ENCODE data around the gene PLA2G12A.

The PLA2G12A gene

DNA sequence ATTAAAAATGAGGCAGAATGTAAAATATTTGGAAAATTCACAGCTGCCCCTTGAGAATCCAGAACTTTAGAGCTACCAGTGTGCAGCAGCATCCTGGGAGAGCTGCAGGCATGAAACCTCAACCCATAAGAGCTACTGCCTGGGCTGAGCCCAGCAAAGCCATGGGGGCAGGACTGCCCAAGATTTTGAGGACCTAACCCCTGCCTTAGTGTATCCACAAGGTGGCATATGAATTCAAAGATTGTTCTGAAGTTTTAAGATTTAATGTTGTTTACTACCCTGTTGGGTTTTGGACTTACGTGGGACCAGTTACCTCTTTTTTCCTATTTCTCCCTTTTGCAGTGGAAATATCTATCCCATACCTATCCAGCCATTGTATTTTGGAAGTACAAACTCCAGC lies 53.0 kb downstream of the PLA2G12A start:
- no peak for TF ChIP-seq YY1 (IDR thresholded peaks at IDR 0.05; ENCODE audit: insufficient read depth, insufficient read length)
- no peak for TF ChIP-seq ZNF274 (IDR thresholded peaks at IDR 0.05; ENCODE audit: low read depth, low read length)
- no peak for TF ChIP-seq SUZ12 (IDR thresholded peaks at IDR 0.05; ENCODE audit: extremely low read depth, insufficient read depth, insufficient read length)
- no peak overlapping the region for H3K9ac ChIP-seq (ENCODE audit: insufficient read length, low read depth)
- no peak for DNase-seq (ENCODE audit: low read depth, low spot score)
- H3K36me3 ChIP-seq (ENCODE audit: insufficient read depth, insufficient read length, low read length), result no peaks in the 10 kb centered on the region
- no peaks in the 10 kb centered on the region for H3K4me1 ChIP-seq (ENCODE audit: insufficient read depth, insufficient read length)
- peaks cover 16% of the 10 kb centered on the region; the same call in 1 of the 2 replicates for H3K9me3 ChIP-seq (ENCODE audit: insufficient read depth, low read length)
- no peak overlapping the region for H3K4me3 ChIP-seq (ENCODE audit: insufficient read length, low read depth)
- H3K27me3 ChIP-seq (ENCODE audit: insufficient read depth, insufficient read length), result no peaks in the 10 kb centered on the region

DNA sequence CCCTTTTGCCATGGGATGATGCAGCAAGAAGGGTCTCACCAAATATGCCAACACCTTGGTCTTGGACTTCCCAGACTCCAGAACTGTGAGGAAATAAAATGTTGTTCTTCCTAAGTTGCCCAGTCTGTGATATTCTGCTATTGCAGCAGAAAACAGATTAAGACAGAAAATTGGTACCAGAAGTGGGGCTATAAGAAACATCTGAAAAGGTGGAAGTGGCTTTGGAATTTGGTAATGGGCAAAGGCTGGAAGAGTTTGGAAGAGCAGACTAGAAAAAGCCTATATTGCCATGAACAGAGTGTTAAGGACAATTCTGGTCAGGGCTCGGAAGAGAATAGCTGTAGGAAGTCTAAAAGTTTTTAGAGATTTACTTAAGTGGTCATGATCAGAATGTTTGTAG lies 54.0 kb downstream of the PLA2G12A start:
- no peaks in the 10 kb centered on the region for H3K36me3 ChIP-seq (ENCODE audit: insufficient read depth, insufficient read length, low read length)
- no peak for TF ChIP-seq ZNF274 (IDR thresholded peaks at IDR 0.05; ENCODE audit: low read depth, low read length)
- TF ChIP-seq YY1 (IDR thresholded peaks at IDR 0.05; ENCODE audit: insufficient read depth, insufficient read length), result no peak
- no peak for TF ChIP-seq SUZ12 (IDR thresholded peaks at IDR 0.05; ENCODE audit: extremely low read depth, insufficient read depth, insufficient read length)
- no peaks in the 10 kb centered on the region for H3K4me1 ChIP-seq (ENCODE audit: insufficient read depth, insufficient read length)
- DNase-seq (ENCODE audit: low read depth, low spot score), result no peak
- H3K9me3 ChIP-seq (ENCODE audit: insufficient read depth, low read length), result peaks cover 16% of the 10 kb centered on the region; the same call in 1 of the 2 replicates
- H3K27me3 ChIP-seq (ENCODE audit: insufficient read depth, insufficient read length), result no peaks in the 10 kb centered on the region
- H3K4me3 ChIP-seq (ENCODE audit: insufficient read length, low read depth), result no peak overlapping the region
- H3K9ac ChIP-seq (ENCODE audit: insufficient read length, low read depth), result no peak overlapping the region

DNA sequence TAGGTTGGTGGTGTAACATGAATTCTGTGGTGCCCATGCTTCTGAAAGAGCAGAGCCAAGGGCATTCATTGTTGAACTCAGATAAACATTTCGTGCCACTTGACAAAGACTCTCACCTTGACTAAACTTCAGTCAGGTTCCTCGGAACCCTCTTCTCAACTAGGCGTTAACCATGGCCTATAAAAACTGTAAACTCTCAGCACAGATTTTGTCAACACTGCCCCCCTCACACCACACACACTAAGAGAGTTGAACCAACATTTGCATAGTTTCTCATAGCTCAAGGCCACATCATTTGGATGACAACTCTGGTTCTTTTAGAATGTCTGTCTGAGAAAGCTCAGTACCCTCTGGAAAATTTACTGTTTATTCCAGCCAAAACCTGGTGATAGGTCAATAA lies 54.7 kb downstream of the PLA2G12A start:
- Histone ChIP-seq H3K4me1 (ENCODE audit: insufficient read depth, insufficient read length) (no peaks in the 10 kb centered on the region), H3K4me3 (ENCODE audit: insufficient read length, low read depth) (no peak overlapping the region), H3K9me3 (ENCODE audit: insufficient read depth, low read length) (peaks cover 16% of the 10 kb centered on the region; the same call in 1 of the 2 replicates), H3K36me3 (ENCODE audit: insufficient read depth, insufficient read length, low read length) (no peaks in the 10 kb centered on the region), H3K9ac (ENCODE audit: insufficient read length, low read depth) (no peak overlapping the region), H3K27me3 (ENCODE audit: insufficient read depth, insufficient read length) (no peaks in the 10 kb centered on the region)
- DNase-seq (ENCODE audit: low read depth, low spot score), result no peak
- TF ChIP-seq ZNF274 (IDR thresholded peaks at IDR 0.05; ENCODE audit: low read depth, low read length) (no peak), YY1 (IDR thresholded peaks at IDR 0.05; ENCODE audit: insufficient read depth, insufficient read length) (no peak), SUZ12 (IDR thresholded peaks at IDR 0.05; ENCODE audit: extremely low read depth, insufficient read depth, insufficient read length) (no peak)

DNA sequence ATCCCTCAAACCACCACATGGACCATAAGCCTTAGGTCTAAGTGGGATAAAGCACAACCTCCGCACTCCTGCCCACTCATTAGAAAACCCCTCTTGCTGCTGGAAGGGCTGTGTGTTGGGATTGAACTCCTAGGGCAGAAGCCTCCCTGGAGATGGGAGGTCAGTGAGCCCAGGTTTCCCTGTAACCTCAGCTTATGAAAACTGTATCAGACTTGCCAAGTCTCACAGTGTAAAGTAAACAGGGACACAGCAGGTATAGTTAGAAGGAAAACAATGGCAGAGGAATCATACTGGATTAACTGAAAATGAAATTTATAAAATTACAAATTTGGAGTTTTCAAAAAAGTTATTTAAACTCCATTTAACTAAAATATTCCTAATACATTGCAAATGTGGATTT lies 56.6 kb downstream of the PLA2G12A start:
- no peak overlapping the region for H3K9ac ChIP-seq (ENCODE audit: insufficient read length, low read depth)
- no peaks in the 10 kb centered on the region for H3K27me3 ChIP-seq (ENCODE audit: insufficient read depth, insufficient read length)
- no peak for DNase-seq (ENCODE audit: low read depth, low spot score)
- H3K36me3 ChIP-seq (ENCODE audit: insufficient read depth, insufficient read length, low read length), result no peaks in the 10 kb centered on the region
- TF ChIP-seq ZNF274 (IDR thresholded peaks at IDR 0.05; ENCODE audit: low read depth, low read length), result no peak
- no peak for TF ChIP-seq SUZ12 (IDR thresholded peaks at IDR 0.05; ENCODE audit: extremely low read depth, insufficient read depth, insufficient read length)
- TF ChIP-seq YY1 (IDR thresholded peaks at IDR 0.05; ENCODE audit: insufficient read depth, insufficient read length), result no peak
- H3K9me3 ChIP-seq (ENCODE audit: insufficient read depth, low read length), result peaks cover 10% of the 10 kb centered on the region; the same call in 1 of the 2 replicates
- no peaks in the 10 kb centered on the region for H3K4me1 ChIP-seq (ENCODE audit: insufficient read depth, insufficient read length)
- H3K4me3 ChIP-seq (ENCODE audit: insufficient read length, low read depth), result no peak overlapping the region

DNA sequence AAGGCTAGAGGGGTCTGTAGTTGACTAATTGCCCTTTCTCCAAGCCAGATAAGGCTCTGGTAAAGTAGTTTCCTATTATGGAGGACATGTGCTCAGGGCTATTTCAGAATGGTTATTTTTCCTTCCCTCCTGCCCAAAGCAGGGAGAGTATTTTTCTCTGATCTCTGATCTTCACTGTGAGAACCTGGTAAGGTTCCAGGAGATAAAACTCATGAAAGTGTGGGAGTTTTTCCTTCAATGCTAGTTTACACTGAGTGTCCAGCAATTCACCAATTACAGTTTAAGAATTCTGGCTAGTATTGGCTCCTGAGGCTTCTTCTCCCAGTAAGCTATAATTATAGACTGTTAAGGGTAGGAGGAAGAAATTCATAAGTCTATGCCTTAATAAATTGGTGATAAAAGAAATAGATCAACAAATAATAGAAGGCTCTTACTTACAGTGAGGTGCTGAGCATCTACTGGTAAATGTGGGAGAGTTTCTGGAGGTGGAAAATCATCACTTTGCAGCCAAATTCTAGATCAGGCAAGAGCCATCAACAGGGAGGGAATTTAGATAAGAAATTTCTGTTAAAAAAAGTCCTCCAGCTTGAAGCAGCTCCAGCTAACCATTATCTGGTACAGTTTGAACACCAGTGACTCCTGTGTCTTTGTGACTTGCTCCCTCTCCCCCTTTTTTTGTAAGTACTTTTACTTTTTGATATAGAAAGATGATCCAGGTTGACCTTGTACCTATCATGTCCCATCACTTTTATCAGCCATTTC lies 57.5 kb downstream of the PLA2G12A start:
- Histone ChIP-seq H3K9me3 (ENCODE audit: insufficient read depth, low read length) (peaks cover 7% of the 10 kb centered on the region; the same call in 1 of the 2 replicates), H3K4me3 (ENCODE audit: insufficient read length, low read depth) (no peak overlapping the region), H3K4me1 (ENCODE audit: insufficient read depth, insufficient read length) (no peaks in the 10 kb centered on the region), H3K27me3 (ENCODE audit: insufficient read depth, insufficient read length) (no peaks in the 10 kb centered on the region), H3K9ac (ENCODE audit: insufficient read length, low read depth) (no peak overlapping the region), H3K36me3 (ENCODE audit: insufficient read depth, insufficient read length, low read length) (no peaks in the 10 kb centered on the region)
- DNase-seq (ENCODE audit: low read depth, low spot score), result no peak
- TF ChIP-seq SUZ12 (IDR thresholded peaks at IDR 0.05; ENCODE audit: extremely low read depth, insufficient read depth, insufficient read length), result no peak

DNA sequence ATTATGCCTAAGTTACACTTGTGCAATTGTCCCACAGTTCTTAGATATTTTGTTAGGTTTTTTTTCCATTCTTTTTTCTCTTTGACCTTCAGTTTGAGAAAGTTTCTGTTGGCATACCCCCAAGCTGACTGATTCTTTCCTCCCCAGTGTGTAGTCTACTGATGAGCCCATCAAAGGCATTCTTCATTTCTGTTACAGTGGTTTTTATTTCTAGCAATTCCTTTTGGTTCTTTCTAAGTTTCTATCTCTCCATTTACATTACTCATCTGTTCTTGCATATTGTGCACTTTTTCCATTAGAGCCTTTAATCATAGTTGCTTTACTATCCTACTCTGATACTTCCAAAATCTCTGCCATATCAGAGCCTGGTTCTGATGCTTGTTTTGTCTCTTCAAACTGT lies 58.5 kb downstream of the PLA2G12A start:
- Histone ChIP-seq H3K4me1 (ENCODE audit: insufficient read depth, insufficient read length) (no peaks in the 10 kb centered on the region), H3K36me3 (ENCODE audit: insufficient read depth, insufficient read length, low read length) (no peaks in the 10 kb centered on the region), H3K4me3 (ENCODE audit: insufficient read length, low read depth) (no peak overlapping the region), H3K9me3 (ENCODE audit: insufficient read depth, low read length) (no peaks in the 10 kb centered on the region), H3K27me3 (ENCODE audit: insufficient read depth, insufficient read length) (no peaks in the 10 kb centered on the region), H3K9ac (ENCODE audit: insufficient read length, low read depth) (no peak overlapping the region)
- TF ChIP-seq ZNF274 (IDR thresholded peaks at IDR 0.05; ENCODE audit: low read depth, low read length), result no peak
- no peak for TF ChIP-seq YY1 (IDR thresholded peaks at IDR 0.05; ENCODE audit: insufficient read depth, insufficient read length)
- no peak for TF ChIP-seq SUZ12 (IDR thresholded peaks at IDR 0.05; ENCODE audit: extremely low read depth, insufficient read depth, insufficient read length)
- no peak for DNase-seq (ENCODE audit: low read depth, low spot score)

DNA sequence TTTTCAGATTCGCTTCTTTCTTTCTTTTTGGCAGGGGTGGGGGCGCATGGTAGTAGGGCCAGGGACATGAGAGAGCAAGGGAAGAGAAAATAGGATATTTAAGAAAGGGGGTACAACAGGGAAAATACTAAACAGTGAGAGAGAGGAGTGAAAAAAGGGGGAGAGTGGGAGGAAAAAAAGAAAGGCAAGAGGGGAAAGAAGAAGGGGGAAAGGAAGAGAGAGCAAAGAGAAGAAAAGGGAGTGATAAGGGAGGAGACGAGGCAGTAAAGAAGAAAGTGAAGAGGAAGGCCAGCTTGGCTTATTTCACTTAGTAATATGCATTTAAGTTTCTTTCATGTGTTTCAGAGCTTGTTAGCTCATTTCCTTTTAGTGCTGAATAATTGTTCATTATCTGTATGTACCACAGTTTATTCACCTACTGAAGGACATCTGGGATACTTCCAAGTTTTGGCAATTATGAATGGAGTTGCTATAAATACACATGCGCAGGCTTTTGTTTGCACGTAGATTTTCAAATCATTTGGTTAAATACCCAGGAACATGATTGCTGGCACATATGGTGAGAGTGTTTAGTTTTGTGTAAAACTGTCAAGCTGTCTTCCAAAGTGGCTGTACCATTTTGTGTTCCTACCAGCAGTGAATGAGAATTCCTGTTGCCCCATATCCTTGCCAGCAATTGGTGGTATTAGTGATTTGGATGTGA lies 63.9 kb downstream of the PLA2G12A start:
- H3K4me1 ChIP-seq (ENCODE audit: insufficient read depth, insufficient read length), result no peaks in the 10 kb centered on the region
- no peaks in the 10 kb centered on the region for H3K36me3 ChIP-seq (ENCODE audit: insufficient read depth, insufficient read length, low read length)
- no peak overlapping the region for H3K9ac ChIP-seq (ENCODE audit: insufficient read length, low read depth)
- DNase-seq (ENCODE audit: low read depth, low spot score), result no peak
- H3K4me3 ChIP-seq (ENCODE audit: insufficient read length, low read depth), result no peak overlapping the region
- H3K9me3 ChIP-seq (ENCODE audit: insufficient read depth, low read length), result no peaks in the 10 kb centered on the region
- TF ChIP-seq YY1 (IDR thresholded peaks at IDR 0.05; ENCODE audit: insufficient read depth, insufficient read length) (no peak), SUZ12 (IDR thresholded peaks at IDR 0.05; ENCODE audit: extremely low read depth, insufficient read depth, insufficient read length) (no peak), ZNF274 (IDR thresholded peaks at IDR 0.05; ENCODE audit: low read depth, low read length) (no peak)
- H3K27me3 ChIP-seq (ENCODE audit: insufficient read depth, insufficient read length), result no peaks in the 10 kb centered on the region
